ENCODE data around the gene ITGB6.

GRCh38 chr2:160124571-160124970 lies 75.5 kb downstream of the ITGB6 start:
- TF ChIP-seq CTCF (IDR thresholded peaks at IDR 0.05) (no peak), ZFX (IDR thresholded peaks at IDR 0.05; ENCODE audit: borderline replicate concordance) (no peak)
